ENCODE data around the gene EEPD1.

- no peak for TF ChIP-seq POLR2A (IDR thresholded peaks at IDR 0.05)
- TF ChIP-seq, protein P1, sequence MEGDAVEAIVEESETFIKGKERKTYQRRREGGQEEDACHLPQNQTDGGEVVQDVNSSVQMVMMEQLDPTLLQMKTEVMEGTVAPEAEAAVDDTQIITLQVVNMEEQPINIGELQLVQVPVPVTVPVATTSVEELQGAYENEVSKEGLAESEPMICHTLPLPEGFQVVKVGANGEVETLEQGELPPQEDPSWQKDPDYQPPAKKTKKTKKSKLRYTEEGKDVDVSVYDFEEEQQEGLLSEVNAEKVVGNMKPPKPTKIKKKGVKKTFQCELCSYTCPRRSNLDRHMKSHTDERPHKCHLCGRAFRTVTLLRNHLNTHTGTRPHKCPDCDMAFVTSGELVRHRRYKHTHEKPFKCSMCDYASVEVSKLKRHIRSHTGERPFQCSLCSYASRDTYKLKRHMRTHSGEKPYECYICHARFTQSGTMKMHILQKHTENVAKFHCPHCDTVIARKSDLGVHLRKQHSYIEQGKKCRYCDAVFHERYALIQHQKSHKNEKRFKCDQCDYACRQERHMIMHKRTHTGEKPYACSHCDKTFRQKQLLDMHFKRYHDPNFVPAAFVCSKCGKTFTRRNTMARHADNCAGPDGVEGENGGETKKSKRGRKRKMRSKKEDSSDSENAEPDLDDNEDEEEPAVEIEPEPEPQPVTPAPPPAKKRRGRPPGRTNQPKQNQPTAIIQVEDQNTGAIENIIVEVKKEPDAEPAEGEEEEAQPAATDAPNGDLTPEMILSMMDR (IDR thresholded peaks at IDR 0.05) = no peak
Observed at GRCh38 chr7:36315309-36315944, 162.4 kb downstream of the EEPD1 start.
